Body of pancreas (tissue), 4 donors: ENCODE measurements around the gene LIPH. TPM values are rescaled to one million over a fixed set of nuclear protein-coding genes. Genes with fewer than 3 reads are reported as not detected.
"Not testable (repeated sequence)": the region's sequence is repeated elsewhere in the genome, so short reads cannot be mapped to it uniquely, and the experiment has no call there.

ENCODE experiments used
- ATAC-seq: fragments of 150-250 bp; one replicate; pipeline ENCODE4 v1.9.1; 2016
- DNase-seq, 4 donors: peaks; one replicate each; pipeline ENCODE4 v3.0.0-alpha.2; 2019
- H3K27ac ChIP-seq, 4 donors: fragments of 200-600 bp; sonication (generic); 1 replicate in 3 of 4; 2 replicates in 1 of 4; pipeline versions ENCODE4 v1.5.1 to v1.6.1; 2016 to 2019; ENCODE audit warnings: mild to moderate bottlenecking in 1 of 4, mixed read lengths in 1 of 4, moderate library complexity in 1 of 4
- H3K27me3 ChIP-seq, 2 donors: fragments of 200-600 bp; sonication (generic); one replicate each; pipeline ENCODE4 v1.6.0; 2016; ENCODE audit warnings: mild to moderate bottlenecking in 1 of 2
- H3K36me3 ChIP-seq, 2 donors: fragments of 200-600 bp; sonication (generic); replicated peaks in 1 of 2; 2 replicates each; pipeline ENCODE4 v1.5.1; 2016; ENCODE audit warnings: low read depth in 2 of 2; ENCODE audit not compliant: insufficient read depth in 1 of 2
- H3K4me1 ChIP-seq: fragments of 200-600 bp; sonication (generic); one replicate; pipeline ENCODE4 v1.6.0; 2016
- H3K4me3 ChIP-seq, 2 donors: fragments of 200-600 bp; sonication (generic); 1 replicate in 1 of 2; 2 replicates in 1 of 2; pipeline ENCODE4 v1.5.1; 2016 to 2019
- H3K9me3 ChIP-seq, 3 donors: fragments of 200-600 bp; sonication (generic); 1 replicate in 2 of 3; 2 replicates in 1 of 3; pipeline ENCODE4 v1.5.1; 2016
- POLR2A ChIP-seq, 3 donors: fragments of 450-650 bp; IDR thresholded peaks; one replicate each; pipeline ENCODE4 v1.6.1; 2016; ENCODE audit warnings: antibody characterized with exemption in 3 of 3, mild to moderate bottlenecking in 2 of 3
- WGBS, 2 donors: methylation state at CpG; one replicate each; pipeline ENCODE4 v1.1.5; 2017; 5-methylcytosine and 5-hydroxymethylcytosine counted together
- intact Hi-C: fragments of 100-400 bp; cut with DNase I; formaldehyde crosslinking; loops from one replicate; pipeline ENCODE4 v1.15.1; 2023
- total RNA-seq, 2 donors: library from RNA; depleted of rRNA; stranded (reverse); fragments of >200 nt; gene quantifications; one replicate each; pipeline ENCODE4 v1.1.0, GENCODE V29; 2016
- TF ChIP-seq, protein P1 (sequence below), 7 experiments: fragments of 450-650 bp in 4 of 7; fragments of 200-600 bp in 3 of 7; sonication (generic) in 3 of 7; IDR thresholded peaks; one replicate each; pipeline ENCODE4 v1.5.1; 2016 to 2019; ENCODE audit warnings: antibody characterized with exemption in 7 of 7

Gene LIPH
- total RNA-seq, 2 donors from 2014 or later, result 10.9 to 14.8 TPM

DNA sequence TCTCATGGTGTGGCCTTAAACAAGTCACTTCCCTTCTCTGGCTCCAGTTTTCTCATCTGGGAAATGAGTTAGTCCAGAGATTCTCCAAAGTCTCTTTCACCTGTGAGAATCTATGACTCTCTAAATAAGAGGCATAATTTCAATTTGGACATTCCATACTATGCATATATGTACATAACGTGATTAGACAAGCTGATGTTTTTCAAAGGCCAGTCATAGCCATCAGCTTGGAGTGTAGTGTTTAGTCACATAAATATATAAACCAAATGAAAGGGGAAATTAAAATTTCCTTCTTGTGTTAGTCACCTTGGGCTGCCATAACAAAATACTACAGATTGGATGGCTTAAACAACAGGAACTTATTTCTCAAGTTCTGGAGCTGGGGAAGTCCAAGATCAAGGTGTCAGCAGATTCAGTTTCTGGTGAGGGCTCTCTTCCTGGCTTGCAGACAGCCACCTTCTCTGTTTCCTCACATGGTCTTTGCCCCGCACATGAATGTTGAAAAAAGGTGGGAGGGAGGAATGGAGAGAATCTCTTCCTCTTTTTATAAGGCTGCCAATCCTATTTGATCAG lies 72.9 kb downstream of the LIPH start:
- no peaks in the 10 kb centered on the region for H3K4me1 ChIP-seq
- TF ChIP-seq, protein P1, sequence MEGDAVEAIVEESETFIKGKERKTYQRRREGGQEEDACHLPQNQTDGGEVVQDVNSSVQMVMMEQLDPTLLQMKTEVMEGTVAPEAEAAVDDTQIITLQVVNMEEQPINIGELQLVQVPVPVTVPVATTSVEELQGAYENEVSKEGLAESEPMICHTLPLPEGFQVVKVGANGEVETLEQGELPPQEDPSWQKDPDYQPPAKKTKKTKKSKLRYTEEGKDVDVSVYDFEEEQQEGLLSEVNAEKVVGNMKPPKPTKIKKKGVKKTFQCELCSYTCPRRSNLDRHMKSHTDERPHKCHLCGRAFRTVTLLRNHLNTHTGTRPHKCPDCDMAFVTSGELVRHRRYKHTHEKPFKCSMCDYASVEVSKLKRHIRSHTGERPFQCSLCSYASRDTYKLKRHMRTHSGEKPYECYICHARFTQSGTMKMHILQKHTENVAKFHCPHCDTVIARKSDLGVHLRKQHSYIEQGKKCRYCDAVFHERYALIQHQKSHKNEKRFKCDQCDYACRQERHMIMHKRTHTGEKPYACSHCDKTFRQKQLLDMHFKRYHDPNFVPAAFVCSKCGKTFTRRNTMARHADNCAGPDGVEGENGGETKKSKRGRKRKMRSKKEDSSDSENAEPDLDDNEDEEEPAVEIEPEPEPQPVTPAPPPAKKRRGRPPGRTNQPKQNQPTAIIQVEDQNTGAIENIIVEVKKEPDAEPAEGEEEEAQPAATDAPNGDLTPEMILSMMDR (IDR thresholded peaks at IDR 0.05), result no peak
- no peak for TF ChIP-seq POLR2A (IDR thresholded peaks at IDR 0.05)
- H3K4me3 ChIP-seq, result no peak overlapping the region
- no peaks in the 10 kb centered on the region for H3K9me3 ChIP-seq
- intact Hi-C loops, result no loop called here
- no peaks in the 10 kb centered on the region for H3K27me3 ChIP-seq
- H3K36me3 ChIP-seq, result peaks cover 0 to 42% of the 10 kb centered on the region in 2 donors
- WGBS, 2 donors, result 88 to 100% methylated on average over 2 of the region's 2 CpGs
- H3K27ac ChIP-seq, result no peak overlapping the region
- DNase-seq (no peak), ATAC-seq (no peak)

DNA sequence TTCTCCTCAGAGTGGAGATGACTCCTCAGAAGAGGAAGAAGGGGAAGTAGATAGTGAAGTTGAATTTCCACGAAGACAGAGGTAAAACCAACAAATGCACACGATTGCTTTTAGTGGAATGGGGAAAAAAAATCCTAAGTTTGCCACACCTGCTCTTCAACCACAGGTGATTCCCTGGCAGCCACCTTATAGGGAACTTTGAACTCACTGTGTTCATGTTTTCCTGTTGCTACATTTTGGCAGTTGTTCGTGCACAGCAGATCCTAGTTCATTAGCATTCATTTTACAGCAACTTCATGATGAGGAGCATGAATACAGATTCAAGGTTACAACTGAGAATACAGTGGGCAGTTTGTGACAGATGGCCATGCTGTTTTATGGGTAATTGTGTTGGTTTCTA lies 75.1 kb downstream of the LIPH start:
- intact Hi-C loops, result no loop called here
- H3K36me3 ChIP-seq, result peaks cover 4 to 53% of the 10 kb centered on the region in 2 donors
- DNase-seq, result no peak
- no peaks in the 10 kb centered on the region for H3K9me3 ChIP-seq
- WGBS, 2 donors, result 51 to 71% methylated on average over 3 of the region's 3 CpGs
- no peak for ATAC-seq
- H3K27me3 ChIP-seq, result no peaks in the 10 kb centered on the region
- no peaks in the 10 kb centered on the region for H3K4me1 ChIP-seq
- no peak for TF ChIP-seq POLR2A (IDR thresholded peaks at IDR 0.05)
- TF ChIP-seq, protein P1 (IDR thresholded peaks at IDR 0.05), result no peak
- H3K4me3 ChIP-seq, result no peak overlapping the region
- H3K27ac ChIP-seq, result no peak overlapping the region

GRCh38 chr3:185474922-185475321 lies 77.5 kb downstream of the LIPH start:
- DNase-seq, H3K27ac ChIP-seq, H3K27me3 ChIP-seq, H3K4me3 ChIP-seq, H3K9me3 ChIP-seq, H3K4me1 ChIP-seq, intact Hi-C loops, ATAC-seq: not testable (repeated sequence)
- peaks cover 4 to 37% of the 10 kb centered on the region in 2 donors for H3K36me3 ChIP-seq
- 94 to 97% methylated on average over 6 of the region's 6 CpGs for WGBS, 2 donors

GRCh38 chr3:185473290-185473815 lies 79.0 kb downstream of the LIPH start:
- 90 to 94% methylated on average over 11 to 15 of the region's 15 CpGs for WGBS, 2 donors
- no peak overlapping the region for H3K27ac ChIP-seq
- no peak overlapping the region for H3K4me3 ChIP-seq
- DNase-seq, result no peak
- intact Hi-C loops, result no loop called here
- H3K4me1 ChIP-seq, result no peaks in the 10 kb centered on the region
- no peak for ATAC-seq
- no peaks in the 10 kb centered on the region for H3K9me3 ChIP-seq
- peaks cover 4 to 34% of the 10 kb centered on the region in 2 donors for H3K36me3 ChIP-seq
- no peaks in the 10 kb centered on the region for H3K27me3 ChIP-seq
- no peak for TF ChIP-seq POLR2A (IDR thresholded peaks at IDR 0.05)
- TF ChIP-seq, protein P1 (IDR thresholded peaks at IDR 0.05), result no peak

GRCh38 chr3:185470323-185470722 lies 82.1 kb downstream of the LIPH start:
- no peaks in the 10 kb centered on the region for H3K27me3 ChIP-seq
- WGBS, 2 donors, result 75 to 94% methylated on average over 3 of the region's 3 CpGs
- no peak for TF ChIP-seq POLR2A (IDR thresholded peaks at IDR 0.05)
- no peaks in the 10 kb centered on the region for H3K9me3 ChIP-seq
- intact Hi-C loops, result no loop called here
- H3K36me3 ChIP-seq, result peaks cover 11 to 44% of the 10 kb centered on the region in 2 donors
- ATAC-seq (no peak), DNase-seq (no peak)
- no peak overlapping the region for H3K27ac ChIP-seq
- no peak overlapping the region for H3K4me3 ChIP-seq
- H3K4me1 ChIP-seq, result no peaks in the 10 kb centered on the region

- WGBS, 2 donors, result 71 to 73% methylated on average over 3 of the region's 3 CpGs
- DNase-seq (no peak), ATAC-seq (no peak)
- Histone ChIP-seq H3K27me3 (no peaks in the 10 kb centered on the region), H3K9me3 (no peaks in the 10 kb centered on the region), H3K36me3 (peaks cover 11 to 44% of the 10 kb centered on the region in 2 donors), H3K27ac (no peak overlapping the region), H3K4me3 (no peak overlapping the region), H3K4me1 (no peaks in the 10 kb centered on the region)
- TF ChIP-seq POLR2A (IDR thresholded peaks at IDR 0.05), result no peak
- TF ChIP-seq, protein P1 (IDR thresholded peaks at IDR 0.05), result no peak
- intact Hi-C loops, result no loop called here
Observed at GRCh38 chr3:185469542-185469941, 82.8 kb downstream of the LIPH start.

- H3K9me3 ChIP-seq, ATAC-seq, intact Hi-C loops, H3K4me1 ChIP-seq, H3K27ac ChIP-seq, DNase-seq, H3K4me3 ChIP-seq, H3K27me3 ChIP-seq: not testable (repeated sequence)
- 88 to 97% methylated on average over 5 of the region's 5 CpGs for WGBS, 2 donors
- peaks cover 7 to 35% of the 10 kb centered on the region in 2 donors for H3K36me3 ChIP-seq
Observed at GRCh38 chr3:185466123-185466522, 86.3 kb downstream of the LIPH start.
